Lung (tissue), 12 donors: ENCODE results near the gene PRKN. TPM values are rescaled to one million over a fixed set of nuclear protein-coding genes. Genes with fewer than 3 reads are reported as not detected.

ENCODE experiments used
- ATAC-seq: fragments of 200-7000 bp; cut with Tn5 transposase; one replicate; pipeline ENCODE4 v1.9.1; 2020; ENCODE audit warnings: moderate number of reproducible peaks; ENCODE audit not compliant: insufficient read depth, low FRiP score
- DNase-seq, 3 donors: peaks; one replicate each; pipeline ENCODE4 v3.0.0-alpha.2; 2013 to 2017
- H3K27ac ChIP-seq, 2 donors: one replicate each; pipeline ENCODE4 v1.5.1; 2013; ENCODE audit warnings: mild to moderate bottlenecking in 2 of 2, moderate library complexity in 2 of 2, control low read depth in 1 of 2, inconsistent platforms in 1 of 2, low read depth in 1 of 2, low read length in 1 of 2
- H3K27me3 ChIP-seq, 3 donors: one replicate each; pipeline ENCODE4 v1.5.1; 2013; ENCODE audit warnings: low read length in 2 of 3; ENCODE audit not compliant: control insufficient read depth in 3 of 3, insufficient read depth in 3 of 3
- H3K36me3 ChIP-seq, 4 donors: one replicate each; pipeline ENCODE4 v1.5.1; 2013; ENCODE audit warnings: low read length in 4 of 4, mild to moderate bottlenecking in 1 of 4, moderate library complexity in 1 of 4; ENCODE audit not compliant: control insufficient read depth in 4 of 4, insufficient read depth in 4 of 4
- H3K4me1 ChIP-seq, 5 donors: one replicate each; pipeline ENCODE4 v1.5.1; 2013; ENCODE audit warnings: low read length in 5 of 5, mild to moderate bottlenecking in 2 of 5, moderate library complexity in 1 of 5; ENCODE audit not compliant: control insufficient read depth in 5 of 5, insufficient read depth in 5 of 5
- H3K4me3 ChIP-seq: one replicate; pipeline ENCODE4 v1.5.1; 2013; ENCODE audit warnings: mild to moderate bottlenecking, control low read depth, moderate library complexity
- H3K9ac ChIP-seq, 2 donors: one replicate each; pipeline ENCODE4 v1.5.1; 2013; ENCODE audit warnings: low read length in 2 of 2, control low read depth in 1 of 2; ENCODE audit not compliant: insufficient read depth in 1 of 2
- H3K9me3 ChIP-seq, 4 donors: one replicate each; pipeline ENCODE4 v1.5.1; 2013; ENCODE audit warnings: low read length in 3 of 4, mild to moderate bottlenecking in 1 of 4, moderate library complexity in 1 of 4; ENCODE audit not compliant: control insufficient read depth in 4 of 4, insufficient read depth in 3 of 4
- CTCF ChIP-seq: IDR thresholded peaks from 2 replicates; pipeline ENCODE4 v1.5.1; 2012; ENCODE audit warnings: mild to moderate bottlenecking; ENCODE audit errors: control extremely low read depth, extremely low read depth
- WGBS, 2 donors: extraction: QIAGEN DNeasy Blood & Tissue Kit; methylation state at CpG; one replicate each; pipeline ENCODE4 v1.1.7; 2013; 5-methylcytosine and 5-hydroxymethylcytosine counted together
- polyA plus RNA-seq, 2 donors: library from polyadenylated mRNA; stranded (reverse); fragments of 200-250 nt; gene quantifications; one replicate each; pipeline ENCODE4 v1.2.1, GENCODE V29; 2013
- total RNA-seq, 2 donors: library from RNA; depleted of rRNA in 1 of 2; stranded (reverse); fragments of >200 nt in 1 of 2; gene quantifications; one replicate each; pipeline ENCODE4 v1.2.1, GENCODE V29; 2014 to 2021
- donor health status: control.
- donor health status: control.
- donor health status: Bipolar disorder and iron deficiency.
- donor health status: healthy.
- donor health status: DM: yes; HTN: yes; CAD: no.

PRKN gene
- total and polyA plus RNA-seq, 4 donors = 0.27 to 11.2 (median 3.1) TPM

DNA sequence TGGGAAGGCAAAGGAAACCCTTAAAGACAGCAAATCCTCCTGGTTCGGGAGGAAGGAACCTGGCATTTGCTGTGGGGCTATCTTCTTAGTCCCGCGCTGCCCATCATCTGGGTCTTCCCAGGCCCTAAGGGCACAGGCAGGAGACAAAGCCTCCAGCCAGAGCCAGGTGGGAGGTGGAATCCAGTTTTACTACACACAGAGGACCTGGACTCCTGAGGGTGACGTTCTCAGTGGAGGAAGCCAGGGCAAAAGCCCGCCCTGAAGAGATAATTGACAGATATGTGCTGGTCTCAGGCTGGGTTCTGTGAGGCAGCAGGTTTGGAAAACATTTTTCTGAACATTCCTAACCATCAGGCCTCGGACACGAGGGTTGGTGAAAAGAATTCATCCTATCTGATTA is 1365.3 kb downstream of the PRKN start:
- H3K4me1 ChIP-seq = peaks cover 0 to 2% (median 0%) of the 10 kb centered on the region in 5 donors
- WGBS, 2 donors = 95 to 97% methylated on average over 7 of the region's 7 CpGs
- TF ChIP-seq CTCF = no peak

GRCh38 chr6:161361529-161361928 is 1366.0 kb downstream of the PRKN start:
- 91% methylated on average over 9 of the region's 9 CpGs for WGBS, 2 donors
- Histone ChIP-seq H3K27me3 (no peaks in the 10 kb centered on the region), H3K27ac (no peak overlapping the region), H3K9ac (no peak overlapping the region), H3K4me3 (no peak overlapping the region), H3K4me1 (peaks cover 0 to 2% (median 0%) of the 10 kb centered on the region in 5 donors), H3K9me3 (peaks cover 0 to 4% (median 0%) of the 10 kb centered on the region in 4 donors), H3K36me3 (no peaks in the 10 kb centered on the region)
- ATAC-seq (no peak), DNase-seq (no peak)
- no peak for TF ChIP-seq CTCF

More for the DNA sequence above, 1365.3 kb downstream of the PRKN start:
- ATAC-seq (peak; percentile 5), DNase-seq (no peak)
- Histone ChIP-seq H3K4me3 (no peak overlapping the region), H3K9me3 (peaks cover 0 to 4% (median 0%) of the 10 kb centered on the region in 4 donors), H3K27ac (no peak overlapping the region), H3K9ac (no peak overlapping the region), H3K36me3 (no peaks in the 10 kb centered on the region), H3K27me3 (no peaks in the 10 kb centered on the region)

- Histone ChIP-seq H3K9me3 (peaks cover 0 to 3% (median 0%) of the 10 kb centered on the region in 4 donors), H3K36me3 (no peaks in the 10 kb centered on the region), H3K9ac (no peak overlapping the region), H3K4me1 (peaks cover 0 to 2% (median 0%) of the 10 kb centered on the region in 5 donors), H3K4me3 (no peak overlapping the region), H3K27ac (no peak overlapping the region), H3K27me3 (no peaks in the 10 kb centered on the region)
- no peak for TF ChIP-seq CTCF
- 46 to 62% methylated on average over 3 of the region's 3 CpGs for WGBS, 2 donors
- DNase-seq (no peak), ATAC-seq (no peak)
These were observed 1367.0 kb downstream of the PRKN start for GRCh38 chr6:161360520-161360919.

GRCh38 chr6:161359618-161359945 is 1368.0 kb downstream of the PRKN start:
- H3K4me1 ChIP-seq = peaks cover 0 to 2% (median 0%) of the 10 kb centered on the region in 5 donors
- H3K27ac ChIP-seq = no peak overlapping the region
- DNase-seq = no peak
- peaks cover 0 to 3% (median 0%) of the 10 kb centered on the region in 4 donors for H3K9me3 ChIP-seq
- H3K27me3 ChIP-seq = no peaks in the 10 kb centered on the region
- no peak overlapping the region for H3K4me3 ChIP-seq
- no peak for TF ChIP-seq CTCF
- ATAC-seq = no peak
- H3K36me3 ChIP-seq = no peaks in the 10 kb centered on the region
- WGBS, 2 donors = 63 to 78% methylated on average over 5 of the region's 5 CpGs
- no peak overlapping the region for H3K9ac ChIP-seq
